ENCODE results near the gene CDK17.

GRCh38 chr12:96336489-96336888 is 63.8 kb downstream of the CDK17 start:
- TF ChIP-seq REST (IDR thresholded peaks at IDR 0.05; ENCODE audit: insufficient read depth in 1 of 2, low read depth in 2 of 2, low read length in 2 of 2) (no peak), POLR2AphosphoS5 (IDR thresholded peaks at IDR 0.05; ENCODE audit: low read depth, low read length) (no peak), TAF1 (IDR thresholded peaks at IDR 0.05; ENCODE audit: borderline replicate concordance, insufficient read depth, low read length) (no peak), SIN3A (IDR thresholded peaks at IDR 0.05; ENCODE audit: borderline replicate concordance, insufficient read depth, low read length) (no peak), FOXP2 (optimal IDR thresholded peaks at IDR 0.05; ENCODE audit: borderline replicate concordance, extremely low read depth, extremely low read length, insufficient read depth) (no peak)
